ENCODE data around the gene UBAP1.
"Not testable (repeated sequence)": the region's sequence is repeated elsewhere in the genome, so short reads cannot be mapped to it uniquely, and the experiment has no call there.

GRCh38 chr9:34197286-34197685 is 18.4 kb downstream of the UBAP1 start:
- TF ChIP-seq POLR2A, CTCF (IDR thresholded peaks at IDR 0.05): not testable (repeated sequence)
